ENCODE measurements around the gene IGFBP2. TPM values are rescaled to one million over a fixed set of nuclear protein-coding genes. Genes with fewer than 3 reads are reported as not detected.
A peak's percentile ranks its signal among the peaks of the same experiment; 100 is the strongest.

Gene IGFBP2
- polyA plus RNA-seq, 12 donors, result 97.9 to 346 (median 142) TPM; not detected in 1

DNA sequence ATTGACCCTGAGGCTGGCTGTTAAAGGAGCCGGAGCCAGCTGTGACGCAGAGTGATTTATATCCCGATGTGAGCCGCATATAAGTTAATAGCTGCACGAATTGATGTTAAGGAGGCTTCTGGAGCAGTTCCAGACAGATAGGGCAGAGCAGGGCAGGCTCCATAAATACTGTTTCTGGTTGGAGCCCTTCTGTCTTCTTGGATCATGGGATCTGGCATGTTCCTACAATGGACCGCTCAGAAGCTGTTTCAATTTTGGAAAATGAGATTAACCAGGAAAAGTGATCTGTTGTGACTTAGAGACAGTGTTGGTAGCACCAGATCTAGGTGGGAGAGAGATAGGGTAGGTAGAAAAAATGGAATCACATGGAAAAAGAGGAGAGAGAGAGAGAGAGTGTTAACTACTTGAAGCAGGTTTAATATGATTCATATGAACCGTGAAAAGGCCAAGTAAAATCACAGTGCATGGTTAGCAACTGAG lies 66.9 kb downstream of the IGFBP2 start:
- no peak for DNase-seq

DNA sequence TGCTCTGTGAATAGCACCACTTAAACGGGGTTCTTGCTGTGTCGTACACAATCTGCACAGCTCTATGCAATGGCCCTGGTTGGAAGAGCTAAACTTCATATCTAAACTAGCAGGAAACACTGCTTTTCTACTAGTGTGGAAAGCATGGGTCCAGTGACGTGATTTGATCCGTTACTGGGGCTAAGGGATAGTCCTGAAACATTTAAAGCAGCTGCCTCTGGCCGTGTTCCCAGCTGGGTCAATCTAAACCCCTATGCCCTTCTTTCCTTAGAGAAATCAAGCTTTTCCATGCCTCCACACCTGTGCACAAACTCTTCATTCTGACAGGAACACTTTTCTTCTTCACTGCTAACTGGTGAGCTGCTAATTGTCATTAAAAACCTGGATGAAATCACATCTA lies 67.6 kb downstream of the IGFBP2 start:
- no peak for DNase-seq

DNA sequence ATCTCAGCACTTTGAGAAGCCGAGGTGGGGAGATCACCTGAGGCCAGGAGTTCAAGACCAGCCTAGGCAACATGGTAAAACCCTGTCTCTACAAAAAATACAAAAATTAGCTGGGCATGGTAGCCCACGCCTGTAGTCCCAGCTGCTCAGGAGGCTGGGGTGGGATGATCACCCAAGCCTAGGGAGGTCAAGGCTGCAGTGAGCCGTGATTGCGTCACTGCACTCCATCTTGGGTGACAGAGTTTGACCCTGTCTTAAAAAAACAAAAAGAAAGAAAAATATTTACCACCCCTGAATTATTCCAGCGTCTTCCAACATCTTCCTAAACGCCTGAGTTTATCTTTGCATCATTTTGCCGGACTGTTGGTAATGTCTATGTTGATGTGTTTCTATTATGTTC lies 68.3 kb downstream of the IGFBP2 start:
- DNase-seq, result no peak

DNA sequence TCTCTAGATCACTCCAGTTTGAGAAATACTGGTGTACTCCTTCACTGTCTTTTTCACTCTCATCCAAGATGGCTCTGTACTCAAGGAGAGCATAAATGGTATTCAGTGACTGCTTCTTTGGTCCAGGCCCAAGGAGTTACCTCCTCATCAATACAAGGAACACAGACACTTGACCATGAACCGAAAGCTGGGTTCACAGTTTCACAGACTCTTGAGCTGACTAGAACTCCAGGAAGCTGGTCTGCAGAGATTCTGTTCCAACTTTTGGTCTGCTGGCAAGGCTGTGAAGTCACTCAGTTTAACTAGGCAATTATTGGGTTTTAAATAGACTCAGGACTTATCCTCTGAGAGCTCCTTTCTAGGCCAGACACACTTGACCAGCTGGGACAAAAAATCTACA lies 69.5 kb downstream of the IGFBP2 start:
- no peak for DNase-seq

DNA sequence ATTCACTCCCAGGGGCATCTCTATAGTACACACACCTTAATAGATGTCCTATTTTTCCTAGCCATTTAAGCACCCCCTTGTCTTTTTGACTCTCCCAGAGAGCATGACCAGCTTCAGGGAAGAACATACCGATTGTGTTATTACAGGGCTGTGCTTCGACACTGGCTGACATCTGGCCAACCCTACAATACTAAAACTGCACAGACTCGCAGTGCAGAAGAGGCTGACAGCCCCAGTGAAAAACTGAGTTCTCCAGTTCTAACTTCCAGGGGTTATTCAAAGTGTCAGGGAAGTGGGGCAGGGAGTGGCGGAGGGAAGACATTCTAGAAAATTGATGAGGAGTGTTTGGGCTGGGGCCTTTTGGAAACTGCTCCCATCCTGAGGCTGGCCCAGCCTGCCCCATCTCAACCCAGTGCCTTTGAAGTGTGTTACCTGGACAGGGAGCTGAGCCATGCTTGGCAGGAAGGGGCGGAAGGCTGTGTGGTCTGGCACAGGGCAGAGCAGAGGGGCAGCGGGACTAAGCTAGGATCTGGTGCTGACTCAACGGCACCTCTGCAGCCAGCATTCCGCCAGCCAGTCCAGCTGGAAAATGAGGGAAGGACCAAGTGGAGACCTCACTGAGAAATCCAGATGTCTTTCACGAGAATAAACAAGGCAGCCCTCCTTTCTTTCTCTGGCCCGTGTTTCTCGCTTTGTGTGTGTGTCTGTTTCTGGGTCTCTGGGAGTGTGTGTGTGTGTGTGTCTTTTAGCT lies 77.5 kb downstream of the IGFBP2 start:
- peak; percentile 87 for DNase-seq

DNA sequence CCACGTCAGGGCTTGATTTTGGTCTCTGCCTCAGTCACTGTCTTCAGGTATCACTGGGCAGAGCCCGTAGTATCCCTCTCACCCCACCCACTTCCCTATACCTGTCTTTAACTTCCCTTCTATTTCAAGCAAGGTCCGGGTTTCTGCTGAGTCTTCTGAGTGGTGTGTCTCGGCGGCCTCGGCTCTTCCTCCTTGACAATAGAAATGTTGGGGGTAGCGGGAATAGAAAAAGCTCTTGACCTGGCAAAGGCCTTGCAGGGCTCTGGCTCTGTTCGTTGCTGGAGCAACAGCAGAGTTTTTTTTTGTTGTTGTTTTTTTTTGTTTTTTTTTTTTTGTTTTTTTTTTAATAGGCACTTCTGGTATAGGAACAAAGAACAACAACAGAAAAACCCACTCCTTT lies 78.1 kb downstream of the IGFBP2 start:
- DNase-seq, result no peak

DNA sequence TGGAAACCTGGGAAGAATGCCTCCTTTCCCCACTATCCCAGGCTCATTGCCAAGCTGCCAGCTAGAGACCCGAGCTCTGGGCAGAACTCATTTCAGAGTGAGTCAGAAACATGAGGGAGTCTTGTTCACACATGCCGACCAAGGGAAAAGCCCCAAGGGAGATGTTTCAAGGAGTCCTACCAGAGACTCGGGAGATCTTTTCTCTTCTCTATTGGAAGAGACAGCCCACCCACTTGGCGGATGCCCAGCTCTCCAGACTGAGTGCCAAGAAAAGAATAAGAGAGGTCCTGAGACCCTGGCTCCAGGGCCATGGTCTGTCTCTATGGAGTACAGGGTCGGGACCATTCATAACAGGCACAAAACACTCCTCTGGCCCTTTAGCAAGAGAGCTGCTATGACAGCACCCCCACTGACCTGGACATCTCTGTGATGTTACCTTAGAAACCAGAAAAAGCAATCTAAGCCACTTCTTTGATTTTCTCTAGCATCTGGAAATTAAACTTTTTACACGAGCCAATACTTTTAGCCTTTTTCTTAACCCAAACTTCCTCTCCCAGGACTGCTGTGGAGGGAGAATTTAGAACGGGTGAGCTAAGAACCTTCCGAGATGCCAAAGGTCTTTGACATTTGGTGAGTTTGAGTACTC lies 80.6 kb downstream of the IGFBP2 start:
- peak; percentile 64 for DNase-seq

Other genes with a start within 250 kb of the IGFBP2 start
- 10 to 100 TPM in 11 of 12 donors, not detected in 1; 18.5 to 30.0 (median 21.6) TPM for gene SMARCAL1, start 220.9 kb upstream of the IGFBP2 start, polyA plus RNA-seq (ENCODE audit: insufficient read length in 12 of 12)
- gene RPL37A, start 134.6 kb upstream of the IGFBP2 start, polyA plus RNA-seq (ENCODE audit: insufficient read length in 12 of 12), result 1,000 to 10,000 TPM in 11 of 12 donors, not detected in 1; 3,306 to 5,343 (median 4,126) TPM
- gene IGFBP5, start 62.1 kb downstream of the IGFBP2 start, polyA plus RNA-seq (ENCODE audit: insufficient read length in 12 of 12), result 100 to 1,000 TPM; 375 to 936 (median 458) TPM
- under 1 TPM in 3 of 12 donors, not detected in 9; 0.41 to 0.65 (median 0.61) TPM for gene TNP1, start 226.6 kb downstream of the IGFBP2 start, polyA plus RNA-seq (ENCODE audit: insufficient read length in 12 of 12)

All from muscle of arm (tissue), 12 donors.